Osteocyte (in vitro differentiated cells): ENCODE measurements around the gene UGCG. TPM values are rescaled to one million over a fixed set of nuclear protein-coding genes. Genes with fewer than 3 reads are reported as not detected.
A peak's percentile ranks its signal among the peaks of the same experiment; 100 is the strongest.

Experiments used
- DNase-seq: peaks from one replicate; pipeline ENCODE4 v3.0.0; 2021; ENCODE audit warnings: mixed read lengths; ENCODE audit not compliant: unreplicated experiment; ENCODE audit errors: extremely low spot score
- H3K27ac Mint-ChIP-seq: one replicate; pipeline ENCODE4 v1.8.0; 2021; ENCODE audit warnings: mild to moderate bottlenecking, mixed read lengths; ENCODE audit not compliant: unreplicated experiment
- H3K27me3 Mint-ChIP-seq: one replicate; pipeline ENCODE4 v1.8.0; 2021; ENCODE audit warnings: mixed read lengths; ENCODE audit not compliant: unreplicated experiment
- H3K36me3 Mint-ChIP-seq: one replicate; pipeline ENCODE4 v1.8.0; 2021; ENCODE audit warnings: mixed read lengths; ENCODE audit not compliant: unreplicated experiment
- H3K4me1 Mint-ChIP-seq: one replicate; pipeline ENCODE4 v1.8.0; 2021; ENCODE audit warnings: mixed read lengths; ENCODE audit not compliant: unreplicated experiment
- H3K4me3 Mint-ChIP-seq: one replicate; pipeline ENCODE4 v1.8.0; 2021; ENCODE audit warnings: mild to moderate bottlenecking, moderate library complexity, mixed read lengths; ENCODE audit not compliant: unreplicated experiment
- H3K9me3 Mint-ChIP-seq: one replicate; pipeline ENCODE4 v1.8.0; 2021; ENCODE audit warnings: mixed read lengths; ENCODE audit not compliant: unreplicated experiment
- total RNA-seq: library from RNA; stranded (reverse); gene quantifications from 2 replicates; pipeline ENCODE4 v1.2.1, GENCODE V29; 2021
- TF ChIP-seq, protein P1 (sequence below): fragments of 200-600 bp; sonication (generic); IDR thresholded peaks from 2 replicates; pipeline ENCODE4 v1.5.0; 2021; ENCODE audit warnings: antibody characterized with exemption, mild to moderate bottlenecking, moderate library complexity

The UGCG gene
- total RNA-seq, 1 donor from 2014 or later, result 79.2 TPM

DNA sequence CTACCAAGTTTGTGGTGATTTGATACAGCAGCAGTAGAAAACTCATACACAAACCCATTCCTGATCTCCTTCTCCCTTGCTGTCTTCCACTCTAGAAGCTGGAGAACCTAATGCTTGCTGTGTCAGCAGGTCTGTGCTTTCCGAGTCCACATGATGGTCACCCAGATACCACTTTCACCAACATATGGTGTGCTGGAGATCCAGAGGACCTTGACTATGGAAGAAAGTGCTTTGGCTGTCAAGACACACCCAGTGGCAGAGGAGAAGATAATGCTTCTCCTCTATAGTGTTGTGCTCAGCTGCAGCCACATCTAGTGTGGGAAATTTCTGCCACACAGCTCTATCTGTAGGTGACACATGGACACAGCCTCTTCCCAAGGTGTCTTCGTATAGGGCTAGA lies 67.4 kb downstream of the UGCG start:
- Mint-ChIP-seq H3K4me3 (no peak overlapping the region), H3K27ac (no peak overlapping the region), H3K36me3 (no peaks in the 10 kb centered on the region), H3K27me3 (no peaks in the 10 kb centered on the region), H3K9me3 (peaks cover 4% of the 10 kb centered on the region), H3K4me1 (peaks cover 31% of the 10 kb centered on the region)
- no peak for DNase-seq
- TF ChIP-seq, protein P1, sequence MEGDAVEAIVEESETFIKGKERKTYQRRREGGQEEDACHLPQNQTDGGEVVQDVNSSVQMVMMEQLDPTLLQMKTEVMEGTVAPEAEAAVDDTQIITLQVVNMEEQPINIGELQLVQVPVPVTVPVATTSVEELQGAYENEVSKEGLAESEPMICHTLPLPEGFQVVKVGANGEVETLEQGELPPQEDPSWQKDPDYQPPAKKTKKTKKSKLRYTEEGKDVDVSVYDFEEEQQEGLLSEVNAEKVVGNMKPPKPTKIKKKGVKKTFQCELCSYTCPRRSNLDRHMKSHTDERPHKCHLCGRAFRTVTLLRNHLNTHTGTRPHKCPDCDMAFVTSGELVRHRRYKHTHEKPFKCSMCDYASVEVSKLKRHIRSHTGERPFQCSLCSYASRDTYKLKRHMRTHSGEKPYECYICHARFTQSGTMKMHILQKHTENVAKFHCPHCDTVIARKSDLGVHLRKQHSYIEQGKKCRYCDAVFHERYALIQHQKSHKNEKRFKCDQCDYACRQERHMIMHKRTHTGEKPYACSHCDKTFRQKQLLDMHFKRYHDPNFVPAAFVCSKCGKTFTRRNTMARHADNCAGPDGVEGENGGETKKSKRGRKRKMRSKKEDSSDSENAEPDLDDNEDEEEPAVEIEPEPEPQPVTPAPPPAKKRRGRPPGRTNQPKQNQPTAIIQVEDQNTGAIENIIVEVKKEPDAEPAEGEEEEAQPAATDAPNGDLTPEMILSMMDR, result no peak

DNA sequence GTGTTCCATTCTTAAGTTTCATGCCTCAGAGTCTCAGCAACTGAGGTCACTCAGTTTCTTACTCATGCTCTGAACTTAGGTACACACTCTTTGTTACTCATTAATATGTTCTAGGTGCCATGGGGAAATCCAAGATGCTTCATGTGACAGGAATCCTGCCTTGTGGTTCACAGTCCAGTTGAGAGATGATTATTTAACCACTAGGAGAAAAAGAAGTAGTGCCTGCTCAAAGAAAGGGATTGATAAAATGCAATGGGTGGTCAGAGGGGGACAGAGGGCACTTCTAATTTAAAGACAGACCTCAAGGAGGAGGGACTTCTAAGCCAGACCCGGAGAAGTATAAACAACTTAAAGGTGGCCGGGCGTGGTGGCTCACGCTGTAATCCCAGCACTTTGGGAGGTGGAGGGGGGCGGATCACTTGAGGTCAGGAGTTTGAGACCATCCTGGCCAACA lies 69.0 kb downstream of the UGCG start:
- Mint-ChIP-seq H3K27ac (peak overlapping the region; percentile 15), H3K36me3 (no peaks in the 10 kb centered on the region), H3K4me1 (peaks cover 20% of the 10 kb centered on the region), H3K27me3 (no peaks in the 10 kb centered on the region), H3K9me3 (peaks cover 4% of the 10 kb centered on the region), H3K4me3 (no peak overlapping the region)
- TF ChIP-seq, protein P1, result no peak
- no peak for DNase-seq

DNA sequence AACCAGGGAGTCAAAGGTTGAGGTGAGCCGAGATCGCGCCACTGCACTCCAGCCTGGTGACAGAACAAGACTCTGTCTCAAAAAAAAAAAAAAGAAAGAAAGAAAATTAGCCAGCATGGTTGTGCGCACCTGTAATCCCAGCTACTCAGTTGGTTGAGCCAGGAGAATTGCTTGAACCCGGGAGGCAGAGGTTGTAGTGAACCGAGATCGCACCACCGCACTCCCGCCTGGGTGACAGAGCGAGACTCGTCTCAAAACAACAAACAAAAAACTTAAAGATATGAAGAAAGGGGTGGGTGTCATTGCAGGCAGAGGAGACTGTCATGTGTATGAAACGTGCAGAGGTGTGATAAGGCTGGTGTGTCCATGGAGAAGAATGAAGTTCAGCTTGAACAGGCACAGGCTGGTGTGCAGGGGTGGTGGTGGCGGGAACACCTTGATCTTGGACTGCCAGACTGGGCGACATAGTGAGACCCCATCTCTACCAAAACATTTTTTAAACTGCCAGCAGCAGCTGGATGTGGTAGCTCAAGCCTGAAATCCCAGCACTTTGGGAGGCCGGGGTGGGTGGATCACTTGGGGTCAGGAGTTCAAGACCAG lies 69.6 kb downstream of the UGCG start:
- TF ChIP-seq, protein P1, result no peak
- H3K36me3 Mint-ChIP-seq, result no peaks in the 10 kb centered on the region
- DNase-seq, result no peak
- H3K27ac Mint-ChIP-seq, result no peak overlapping the region
- no peak overlapping the region for H3K4me3 Mint-ChIP-seq
- H3K4me1 Mint-ChIP-seq, result peaks cover 20% of the 10 kb centered on the region
- H3K27me3 Mint-ChIP-seq, result no peaks in the 10 kb centered on the region
- H3K9me3 Mint-ChIP-seq, result peaks cover 4% of the 10 kb centered on the region

DNA sequence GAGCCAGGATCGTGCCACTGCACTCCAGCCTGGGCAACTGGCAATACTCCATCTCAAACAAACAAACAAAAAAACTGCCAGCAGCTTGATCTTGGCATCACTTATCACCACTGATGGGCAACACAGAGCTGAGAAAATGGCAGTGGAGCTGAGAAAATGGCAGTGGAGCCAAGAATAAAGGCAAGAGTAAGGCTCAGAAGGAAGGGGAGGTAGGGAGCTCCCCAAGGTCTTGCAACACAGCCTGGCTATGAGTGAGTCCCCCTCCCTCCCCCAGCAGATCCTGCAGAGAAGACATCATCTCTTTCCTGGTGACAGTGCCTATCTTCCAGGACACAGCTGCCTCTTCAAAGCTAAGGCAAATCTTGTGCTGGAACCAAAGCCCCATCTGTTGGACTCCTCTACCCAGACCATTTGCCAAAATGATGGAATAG lies 70.3 kb downstream of the UGCG start:
- DNase-seq, result no peak
- no peaks in the 10 kb centered on the region for H3K36me3 Mint-ChIP-seq

DNA sequence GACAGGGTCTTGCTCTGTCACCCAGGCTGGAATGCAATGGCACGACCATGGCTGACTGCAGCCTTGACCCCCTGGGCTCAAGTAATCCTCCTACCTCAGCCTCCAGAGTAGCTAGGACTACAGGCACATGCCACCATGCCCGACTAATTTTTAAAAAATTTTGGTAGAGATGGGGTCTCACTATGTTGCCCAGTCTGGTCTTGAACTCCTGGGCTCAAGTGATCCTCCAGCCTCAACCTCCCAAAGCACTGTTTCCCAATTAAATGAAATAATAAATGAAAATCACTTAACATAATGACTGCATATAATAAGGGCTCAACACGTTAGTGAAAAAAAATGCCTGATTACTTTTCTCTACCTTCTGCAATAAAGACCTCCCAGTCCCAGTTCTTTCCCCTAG lies 71.0 kb downstream of the UGCG start:
- no peak for DNase-seq
- Mint-ChIP-seq H3K4me1 (peaks cover 13% of the 10 kb centered on the region), H3K36me3 (no peaks in the 10 kb centered on the region), H3K4me3 (no peak overlapping the region), H3K27me3 (no peaks in the 10 kb centered on the region), H3K9me3 (peaks cover 4% of the 10 kb centered on the region), H3K27ac (no peak overlapping the region)
- TF ChIP-seq, protein P1, result no peak

More for the DNA sequence above, 70.3 kb downstream of the UGCG start:
- Mint-ChIP-seq H3K27me3 (no peaks in the 10 kb centered on the region), H3K4me3 (no peak overlapping the region), H3K4me1 (peaks cover 15% of the 10 kb centered on the region), H3K9me3 (peaks cover 4% of the 10 kb centered on the region), H3K27ac (no peak overlapping the region)
- TF ChIP-seq, protein P1, result no peak
